ENCODE measurements around the gene ZNF619. TPM values are rescaled to one million over a fixed set of nuclear protein-coding genes. Genes with fewer than 3 reads are reported as not detected.
A peak's percentile ranks its signal among the peaks of the same experiment; 100 is the strongest.

Gene ZNF619
- total and polyA plus RNA-seq, 2 of the 13 experiments (the other 11 are each of a cell fraction or from before 2014, with no cell fraction given), result 0.83 to 5.2 TPM

GRCh38 chr3:40524568-40525285 is 47.8 kb downstream of the ZNF619 start, which contains the start of gene ZNF621 (continued):
- no peak for TF ChIP-seq NFAT5 (CRISPR knock-in tag; IDR thresholded peaks at IDR 0.05)
- TF ChIP-seq ZNF737 (CRISPR knock-in tag; IDR thresholded peaks at IDR 0.05; ENCODE audit: borderline replicate concordance), result no peak
- TF ChIP-seq ZNF615 (CRISPR knock-in tag; IDR thresholded peaks at IDR 0.05; ENCODE audit: borderline replicate concordance), result 0 out of 2 replicates have a peak, but pooled peaks have one; percentile 67
- peak; percentile 63; the same call in 1 of the 2 replicates for TF ChIP-seq WIZ (CRISPR knock-in tag; IDR thresholded peaks at IDR 0.05)
- TF ChIP-seq ZNF800 (CRISPR knock-in tag; IDR thresholded peaks at IDR 0.05), result peak; percentile 60; the same call in 1 of the 2 replicates
- peak; percentile 26; the same call in 1 of the 2 replicates for TF ChIP-seq ZBTB33 (CRISPR knock-in tag; IDR thresholded peaks at IDR 0.05)
- peak; percentile 92 for TF ChIP-seq DMAP1 (CRISPR knock-in tag; IDR thresholded peaks at IDR 0.05)
- TF ChIP-seq SKIL (CRISPR knock-in tag; IDR thresholded peaks at IDR 0.05; ENCODE audit: borderline replicate concordance), result no peak
- TF ChIP-seq XRCC5 (optimal IDR thresholded peaks at IDR 0.05; ENCODE audit: low read length), result no peak
- TF ChIP-seq ZMYM3 (CRISPR knock-in tag; IDR thresholded peaks at IDR 0.05), result no peak
- TF ChIP-seq ZNF549 (CRISPR knock-in tag; IDR thresholded peaks at IDR 0.05), result no peak
- 0 out of 2 replicates have a peak, but pooled peaks have one; percentile 47 for TF ChIP-seq HOMEZ (CRISPR knock-in tag; IDR thresholded peaks at IDR 0.05; ENCODE audit: low read depth)
- no peak for TF ChIP-seq ZNF280B (CRISPR knock-in tag; IDR thresholded peaks at IDR 0.05; ENCODE audit: borderline replicate concordance)

Data from HepG2 (cell line).